Measurements from ENCODE around the gene CTNNAL1. TPM values are rescaled to one million over a fixed set of nuclear protein-coding genes. Genes with fewer than 3 reads are reported as not detected.

Gene CTNNAL1
- total and polyA plus RNA-seq, 9 of the 15 experiments (the other 6 are each of a cell fraction or from before 2014, with no cell fraction given) = 23.2 to 78.0 (median 46.7) TPM

GRCh38 chr9:109020581-109021511 lies 7.5 kb upstream of the CTNNAL1 start:
- no TSS peak for BruUV-seq (replicated peaks)
- ChIA-PET POLR2A (interaction anchor here (0.5 kb wide), 1 partner anchor 250 kb away, joined by 3 read pairs; no protein-coding TSS in a partner anchor), CTCF (ENCODE audit: low intra/inter-chr PET ratio) (no interaction called here)
- Histone ChIP-seq H3K27ac (ENCODE audit: extremely low read depth, low read depth, low read length) (no peak overlapping the region), H3K9me3 (replicated peaks; ENCODE audit: control insufficient read depth, insufficient read depth, low read depth, low read length) (no peaks in the 10 kb centered on the region), H3K9ac (ENCODE audit: insufficient read depth in 1 of 2, low read depth in 2 of 2, low read length in 2 of 2) (no peak overlapping the region), H3K4me3 (no peak overlapping the region), H3K36me3 (ENCODE audit: control insufficient read depth, insufficient read depth, low read length) (peaks cover 63% of the 10 kb centered on the region), H3K27me3 (ENCODE audit: control insufficient read depth in 2 of 2, insufficient read depth in 2 of 2, low read length in 2 of 2) (no peaks in the 10 kb centered on the region), H3K9me1 (ENCODE audit: control insufficient read depth, insufficient read depth, low read length) (no peaks in the 10 kb centered on the region), H3K79me2 (ENCODE audit: control insufficient read depth, insufficient read depth, low read length) (no peaks in the 10 kb centered on the region), H3K4me1 (replicated peaks in 1 of 2; ENCODE audit: control insufficient read depth in 2 of 2, insufficient read depth in 2 of 2, low read length in 2 of 2) (no peaks in the 10 kb centered on the region), H3K4me2 (ENCODE audit: insufficient read depth, low read length) (no peak overlapping the region), H4K20me1 (replicated peaks; ENCODE audit: control insufficient read depth, insufficient read depth, low read length) (no peaks in the 10 kb centered on the region), H2AFZ (ENCODE audit: low read depth, low read length) (no peak overlapping the region)
- no peak for FAIRE-seq
- DNase-seq (ENCODE audit: extremely low read depth in 1 of 4, low spot score in 3 of 4) = no peak
- intact Hi-C loops (cut with micrococcal nuclease) (no loop called here), in situ Hi-C loops (cut with MboI) (no loop called here)
- ATAC-seq = no peak
- TF ChIP-seq TFE3 (CRISPR knock-in tag; IDR thresholded peaks at IDR 0.05) = peak; percentile 60
- peak; percentile 90 for TF ChIP-seq CEBPB (tag; IDR thresholded peaks at IDR 0.05)
- no peak for TF ChIP-seq NFXL1 (CRISPR knock-in tag; IDR thresholded peaks at IDR 0.05)
- TF ChIP-seq CEBPG (CRISPR knock-in tag; IDR thresholded peaks at IDR 0.05) = 0 out of 2 replicates have a peak, but pooled peaks have one; percentile 17
- TF ChIP-seq CEBPG (tag; conservative IDR thresholded peaks at IDR 0.05 in 1 of 2, IDR thresholded peaks at IDR 0.05 in 1 of 2) = peak in 1 of 2 experiments; percentile 63; a peak in 1 of 4 replicates
- no peak for TF ChIP-seq REST (IDR thresholded peaks at IDR 0.05; ENCODE audit: borderline replicate concordance)
- TF ChIP-seq REST (CRISPR knock-in tag; IDR thresholded peaks at IDR 0.05; ENCODE audit: low read depth) = no peak
- WGBS (ENCODE audit: insufficient coverage, low coverage, missing lambda C conversion rate) = 77% methylated on average over 6 of the region's 6 CpGs
